Liver (tissue), 9 donors: ENCODE data around the gene CLPSL2. TPM values are rescaled to one million over a fixed set of nuclear protein-coding genes. Genes with fewer than 3 reads are reported as not detected.

ENCODE experiments used
- DNase-seq: peaks from one replicate; pipeline ENCODE4 v3.0.0-alpha.2; 2017; ENCODE audit warnings: low spot score
- H3K27ac ChIP-seq, 2 donors: one replicate each; pipeline ENCODE4 v1.7.0; 2013; ENCODE audit warnings: inconsistent platforms in 2 of 2, low read length in 2 of 2, control low read depth in 1 of 2, low read depth in 1 of 2, mild to moderate bottlenecking in 1 of 2
- H3K27me3 ChIP-seq, 4 donors: one replicate each; pipeline versions ENCODE4 v1.6.1 to v1.7.0; 2013; ENCODE audit warnings: low read length in 3 of 4, inconsistent platforms in 1 of 4, mild to moderate bottlenecking in 1 of 4, moderate library complexity in 1 of 4; ENCODE audit not compliant: control insufficient read depth in 4 of 4, insufficient read depth in 4 of 4
- H3K36me3 ChIP-seq, 4 donors: one replicate each; pipeline versions ENCODE4 v1.6.1 to v1.7.0; 2013; ENCODE audit warnings: low read length in 3 of 4, mild to moderate bottlenecking in 3 of 4, low read depth in 1 of 4, moderate library complexity in 1 of 4; ENCODE audit not compliant: control insufficient read depth in 4 of 4, insufficient read depth in 3 of 4
- H3K4me1 ChIP-seq, 4 donors: one replicate each; pipeline versions ENCODE4 v1.6.1 to v1.7.0; 2013; ENCODE audit warnings: low read length in 3 of 4, mild to moderate bottlenecking in 3 of 4, moderate library complexity in 1 of 4; ENCODE audit not compliant: control insufficient read depth in 4 of 4, insufficient read depth in 4 of 4
- H3K4me3 ChIP-seq, 3 donors: one replicate each; pipeline versions ENCODE4 v1.6.1 to v1.7.0; 2013; ENCODE audit warnings: low read length in 3 of 3, control low read depth in 1 of 3, low read depth in 1 of 3, mild to moderate bottlenecking in 1 of 3
- H3K9ac ChIP-seq, 2 donors: one replicate each; pipeline ENCODE4 v1.7.0; 2013; ENCODE audit warnings: low read length in 2 of 2, mild to moderate bottlenecking in 2 of 2, moderate library complexity in 2 of 2, control low read depth in 1 of 2, low read depth in 1 of 2
- H3K9me3 ChIP-seq, 4 donors: one replicate each; pipeline versions ENCODE4 v1.6.1 to v1.7.0; 2013; ENCODE audit warnings: low read length in 3 of 4; ENCODE audit not compliant: control insufficient read depth in 4 of 4
- FOXA2 ChIP-seq: IDR thresholded peaks from 2 replicates; pipeline ENCODE4 v1.6.1; 2016; ENCODE audit warnings: antibody characterized with exemption
- HNF4A ChIP-seq, 2 donors: conservative IDR thresholded peaks; 2 replicates each; pipeline ENCODE4 v1.6.1; 2016; ENCODE audit warnings: antibody characterized with exemption in 2 of 2, mild to moderate bottlenecking in 2 of 2
- HNF4G ChIP-seq: IDR thresholded peaks from 2 replicates; pipeline ENCODE4 v1.6.1; 2016; ENCODE audit warnings: antibody characterized with exemption
- MAX ChIP-seq: IDR thresholded peaks from 2 replicates; pipeline ENCODE4 v1.6.1; 2016; ENCODE audit warnings: antibody characterized with exemption
- REST ChIP-seq: IDR thresholded peaks from 2 replicates; pipeline ENCODE4 v1.6.1; 2016; ENCODE audit warnings: antibody characterized with exemption, mild to moderate bottlenecking
- ZBTB33 ChIP-seq: IDR thresholded peaks from 2 replicates; pipeline ENCODE4 v1.6.1; 2016; ENCODE audit warnings: antibody characterized with exemption
- WGBS: extraction: QIAGEN DNeasy Blood & Tissue Kit; methylation state at CpG from one replicate; pipeline ENCODE4 v1.1.7; 2013; 5-methylcytosine and 5-hydroxymethylcytosine counted together
- polyA plus RNA-seq, 2 donors: library from polyadenylated mRNA; stranded (reverse) in 1 of 2; unstranded in 1 of 2; fragments of 200-250 nt in 1 of 2; fragments of >200 nt in 1 of 2; fragmentation: Nextera tagmentation in 1 of 2; extraction: Ambion mirVana in 1 of 2; gene quantifications; one replicate each; pipeline versions ENCODE4 v1.2.1 to v1.2.3, GENCODE V29; 2013 to 2015
- total RNA-seq, 2 donors: library from RNA; depleted of rRNA; stranded (reverse); fragments of >200 nt; gene quantifications; one replicate each; pipeline ENCODE4 v1.2.3, GENCODE V29; 2014
- TF ChIP-seq, protein P1 (sequence below): fragments of 150-350 bp; IDR thresholded peaks from 2 replicates; pipeline ENCODE4 v1.5.1; 2017; ENCODE audit warnings: improper control_type of control experiment, low read depth, low read length; ENCODE audit not compliant: missing input control
- donor health status: healthy.
- donor health status: healthy.
- donor health status: healthy.
- donor health status: healthy.
- donor health status: healthy.

Gene CLPSL2
- total and polyA plus RNA-seq, 4 donors, result not detected

DNA sequence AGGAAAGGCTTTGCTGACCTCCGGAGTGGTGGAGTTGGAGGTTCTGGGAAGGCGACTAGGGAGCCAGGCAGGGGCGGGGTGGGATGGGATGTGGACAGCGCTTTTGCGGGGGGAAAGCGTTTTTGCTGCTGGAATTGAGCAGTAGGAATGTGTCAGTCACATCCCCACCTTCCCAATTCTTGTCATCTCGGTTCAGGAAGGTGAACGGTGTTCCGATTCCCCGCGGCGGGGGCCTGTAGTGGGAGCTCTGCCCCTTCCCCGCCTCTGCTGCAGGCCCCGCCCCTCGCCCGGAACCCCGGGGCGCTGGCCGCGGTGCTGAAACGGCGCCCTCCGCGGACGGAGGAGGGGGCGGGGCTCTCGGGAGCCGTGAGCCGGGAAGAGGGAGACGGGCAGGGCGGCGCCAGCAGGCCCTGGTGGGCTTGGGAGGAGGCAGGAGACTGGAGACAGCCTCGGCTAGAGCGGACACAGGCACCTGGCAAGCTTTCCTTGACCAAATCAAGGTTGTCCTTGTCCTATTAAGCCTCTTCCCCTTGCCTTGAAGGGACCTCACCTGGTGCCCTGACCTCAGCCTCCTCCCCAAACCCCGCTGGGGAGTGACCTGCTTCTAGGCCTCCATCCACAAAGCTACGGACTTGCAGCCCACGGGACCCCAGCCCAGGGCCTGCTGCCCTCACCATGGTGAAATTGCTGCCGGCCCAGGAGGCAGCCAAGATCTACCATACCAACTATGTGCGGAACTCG is 28.8 kb downstream of the CLPSL2 start, which contains the start of gene LHFPL5:
TSS of gene LHFPL5 (plus strand) at position 357 of the 741 bp plus-strand sequence. CDS start at position 676, 319 bp downstream.
- H3K9ac ChIP-seq, result no peak within 1 kb of the TSS
- H3K9me3 ChIP-seq, result no peaks in the 10 kb centered on the region
- no peaks in the 10 kb centered on the region for H3K36me3 ChIP-seq
- H3K27me3 ChIP-seq, result no peaks in the 10 kb centered on the region
- peak; percentile 68 for DNase-seq
- WGBS, result 13% methylated on average over 40 of the region's 40 CpGs
- H3K4me3 ChIP-seq, result peak within 1 kb of the TSS in 2 of 3 donors; percentile 23 to 49
- H3K4me1 ChIP-seq, result peaks cover 0 to 7% (median 5%) of the 10 kb centered on the region in 4 donors
- H3K27ac ChIP-seq, result no peak within 1 kb of the TSS
- no peak for TF ChIP-seq HNF4A (conservative IDR thresholded peaks at IDR 0.05)
- peak; percentile 99 for TF ChIP-seq REST

DNA sequence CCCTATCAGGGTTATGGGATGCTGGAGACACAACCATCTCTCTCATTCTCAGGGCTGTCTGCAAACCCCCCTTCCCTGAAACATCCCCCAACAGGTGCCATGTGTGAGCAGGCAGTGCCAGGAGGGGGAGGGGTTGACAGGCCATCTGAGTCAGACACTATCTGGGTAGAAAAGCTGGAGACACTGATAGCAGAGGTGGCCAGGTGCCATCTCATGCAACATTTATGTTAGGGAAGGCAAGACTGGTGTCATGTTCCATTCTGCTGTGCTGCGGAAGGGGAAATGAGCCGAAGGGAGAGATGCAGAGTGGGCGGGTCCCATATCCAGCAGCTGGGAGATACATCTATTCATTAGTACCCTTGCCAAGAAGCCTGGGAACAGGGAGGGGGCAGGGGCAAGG is 32.3 kb downstream of the CLPSL2 start:
- no peaks in the 10 kb centered on the region for H3K27me3 ChIP-seq

More for the DNA sequence above, 32.3 kb downstream of the CLPSL2 start:
- Histone ChIP-seq H3K27ac (no peak overlapping the region), H3K4me1 (peaks cover 0 to 7% (median 5%) of the 10 kb centered on the region in 4 donors), H3K4me3 (no peak overlapping the region), H3K9me3 (no peaks in the 10 kb centered on the region), H3K9ac (no peak overlapping the region), H3K36me3 (no peaks in the 10 kb centered on the region)
- TF ChIP-seq MAX, result no peak
- TF ChIP-seq ZBTB33, result no peak
- TF ChIP-seq, protein P1, sequence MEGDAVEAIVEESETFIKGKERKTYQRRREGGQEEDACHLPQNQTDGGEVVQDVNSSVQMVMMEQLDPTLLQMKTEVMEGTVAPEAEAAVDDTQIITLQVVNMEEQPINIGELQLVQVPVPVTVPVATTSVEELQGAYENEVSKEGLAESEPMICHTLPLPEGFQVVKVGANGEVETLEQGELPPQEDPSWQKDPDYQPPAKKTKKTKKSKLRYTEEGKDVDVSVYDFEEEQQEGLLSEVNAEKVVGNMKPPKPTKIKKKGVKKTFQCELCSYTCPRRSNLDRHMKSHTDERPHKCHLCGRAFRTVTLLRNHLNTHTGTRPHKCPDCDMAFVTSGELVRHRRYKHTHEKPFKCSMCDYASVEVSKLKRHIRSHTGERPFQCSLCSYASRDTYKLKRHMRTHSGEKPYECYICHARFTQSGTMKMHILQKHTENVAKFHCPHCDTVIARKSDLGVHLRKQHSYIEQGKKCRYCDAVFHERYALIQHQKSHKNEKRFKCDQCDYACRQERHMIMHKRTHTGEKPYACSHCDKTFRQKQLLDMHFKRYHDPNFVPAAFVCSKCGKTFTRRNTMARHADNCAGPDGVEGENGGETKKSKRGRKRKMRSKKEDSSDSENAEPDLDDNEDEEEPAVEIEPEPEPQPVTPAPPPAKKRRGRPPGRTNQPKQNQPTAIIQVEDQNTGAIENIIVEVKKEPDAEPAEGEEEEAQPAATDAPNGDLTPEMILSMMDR, result no peak
- no peak for TF ChIP-seq HNF4A (conservative IDR thresholded peaks at IDR 0.05)
- TF ChIP-seq HNF4G, result no peak
- no peak for TF ChIP-seq FOXA2
- whole genome bisulfite sequencing, result 78% methylated on average over 3 of the region's 3 CpGs
- DNase-seq, result no peak
